Esophagus muscularis mucosa (tissue), 4 donors: ENCODE results near the gene PFAS. TPM values are rescaled to one million over a fixed set of nuclear protein-coding genes. Genes with fewer than 3 reads are reported as not detected.

Experiments
- DNase-seq: peaks from one replicate; pipeline ENCODE4 v3.0.0-alpha.2; 2017; ENCODE audit errors: extremely low spot score
- H3K27ac ChIP-seq, 4 donors: fragments of 200-600 bp; sonication (generic); replicated peaks in 1 of 4; 1 replicate in 3 of 4; 2 replicates in 1 of 4; pipeline ENCODE4 v1.5.1; 2016 to 2019; ENCODE audit warnings: mild to moderate bottlenecking in 1 of 4
- H3K27me3 ChIP-seq, 4 donors: fragments of 200-600 bp; sonication (generic); one replicate each; pipeline versions ENCODE4 v1.5.1 to v1.6.0; 2016 to 2019
- H3K36me3 ChIP-seq, 4 donors: fragments of 200-600 bp; sonication (generic); one replicate each; pipeline ENCODE4 v1.5.1; 2016 to 2019
- H3K4me1 ChIP-seq, 4 donors: fragments of 200-600 bp; sonication (generic); one replicate each; pipeline ENCODE4 v1.5.1; 2016 to 2019
- H3K4me3 ChIP-seq, 4 donors: fragments of 200-600 bp; sonication (generic); 1 replicate in 2 of 4; 2 replicates in 2 of 4; pipeline ENCODE4 v1.5.1; 2016 to 2019; ENCODE audit warnings: mild to moderate bottlenecking in 4 of 4, moderate library complexity in 1 of 4
- H3K9me3 ChIP-seq, 4 donors: fragments of 200-600 bp; sonication (generic); 1 replicate in 3 of 4; 2 replicates in 1 of 4; pipeline ENCODE4 v1.5.1; 2016 to 2019
- CTCF ChIP-seq, 3 experiments: fragments of 200-600 bp in 2 of 3; fragments of 450-650 bp in 1 of 3; sonication (generic) in 2 of 3; IDR thresholded peaks; one replicate each; pipeline ENCODE4 v1.5.1; 2017 to 2019; ENCODE audit warnings: antibody characterized with exemption in 3 of 3, mild to moderate bottlenecking in 2 of 3, moderate library complexity in 1 of 3
- EP300 ChIP-seq: sonication (generic); formaldehyde crosslinking; IDR thresholded peaks from one replicate; pipeline ENCODE4 v1.6.1; 2017; ENCODE audit warnings: antibody characterized with exemption
- POLR2A ChIP-seq: fragments of 450-650 bp; IDR thresholded peaks from one replicate; pipeline ENCODE4 v1.6.1; 2017; ENCODE audit warnings: antibody characterized with exemption, moderate library complexity, mild to moderate bottlenecking, low read depth
- POLR2AphosphoS5 ChIP-seq, 2 donors: sonication (generic); formaldehyde crosslinking; IDR thresholded peaks; one replicate each; pipeline ENCODE4 v1.6.1; 2017; ENCODE audit warnings: antibody characterized with exemption in 2 of 2
- WGBS: methylation state at CpG from one replicate; pipeline ENCODE4 v1.1.5; 2018; 5-methylcytosine and 5-hydroxymethylcytosine counted together
- intact Hi-C: fragments of 100-400 bp; cut with DNase I; formaldehyde crosslinking; loops from one replicate; pipeline ENCODE4 v1.15.1; 2023
- total RNA-seq, 4 donors: library from RNA; depleted of rRNA; stranded (reverse); fragments of >200 nt; gene quantifications; one replicate each; pipeline versions ENCODE4 v1.1.0 to v1.2.1, GENCODE V29; 2016

The PFAS gene
- total RNA-seq, 4 donors from 2014 or later = 8.8 to 15.2 (median 11.2) TPM

- WGBS = 74% methylated on average over 8 of the region's 9 CpGs
- intact Hi-C loops = no loop called here
- H3K36me3 ChIP-seq = peaks cover 0 to 7% (median 0%) of the 10 kb centered on the region in 4 donors
- no peak overlapping the region for H3K4me3 ChIP-seq
- H3K27me3 ChIP-seq = no peaks in the 10 kb centered on the region
- no peak for DNase-seq
- no peaks in the 10 kb centered on the region for H3K9me3 ChIP-seq
- no peaks in the 10 kb centered on the region for H3K4me1 ChIP-seq
- H3K27ac ChIP-seq = no peak overlapping the region
- TF ChIP-seq POLR2AphosphoS5 (IDR thresholded peaks at IDR 0.05) (no peak), CTCF (IDR thresholded peaks at IDR 0.05) (no peak), POLR2A (no peak), EP300 (no peak)
These were observed 26.6 kb downstream of the PFAS start for GRCh38 chr17:8275421-8276290.

- no peaks in the 10 kb centered on the region for H3K9me3 ChIP-seq
- no peaks in the 10 kb centered on the region for H3K36me3 ChIP-seq
- H3K27ac ChIP-seq = no peak overlapping the region
- no peaks in the 10 kb centered on the region for H3K27me3 ChIP-seq
- intact Hi-C loops = no loop called here
- no peak overlapping the region for H3K4me3 ChIP-seq
- no peak for DNase-seq
- TF ChIP-seq CTCF (IDR thresholded peaks at IDR 0.05) = no peak
- TF ChIP-seq EP300 = no peak
- TF ChIP-seq POLR2A = no peak
- TF ChIP-seq POLR2AphosphoS5 (IDR thresholded peaks at IDR 0.05) = no peak
- H3K4me1 ChIP-seq = no peaks in the 10 kb centered on the region
- WGBS = 89% methylated on average over 7 of the region's 7 CpGs
These were observed 28.2 kb downstream of the PFAS start for GRCh38 chr17:8277317-8277716.

DNA sequence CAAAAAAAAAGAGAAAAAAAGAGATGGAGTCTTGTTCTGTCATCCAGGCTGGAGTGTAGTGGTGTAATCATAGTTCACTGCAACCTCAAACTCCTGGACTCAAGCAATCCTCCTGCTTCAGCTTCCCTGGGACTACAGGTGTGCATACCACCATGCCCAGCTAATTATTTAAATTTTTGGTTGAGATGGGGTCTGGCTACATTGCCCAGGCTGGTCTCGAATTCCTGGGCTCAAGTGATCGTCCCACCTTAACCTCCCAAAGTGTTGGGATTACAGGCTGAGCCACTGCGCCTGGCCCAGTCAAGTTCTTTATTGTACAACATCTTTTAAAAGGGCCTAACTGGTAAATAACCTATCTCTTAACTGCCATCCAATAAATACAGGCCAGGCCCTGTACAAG is 33.3 kb downstream of the PFAS start:
- Histone ChIP-seq H3K36me3 (no peaks in the 10 kb centered on the region), H3K27ac (no peak overlapping the region), H3K4me3 (no peak overlapping the region), H3K9me3 (no peaks in the 10 kb centered on the region), H3K4me1 (no peaks in the 10 kb centered on the region), H3K27me3 (no peaks in the 10 kb centered on the region)
- no peak for DNase-seq
- WGBS = 85% methylated on average over 3 of the region's 3 CpGs
- intact Hi-C loops = loop anchor here (10.0 kb wide), 1 partner anchor 78 kb away; no protein-coding TSS in a partner anchor
- TF ChIP-seq POLR2A (no peak), EP300 (no peak), POLR2AphosphoS5 (IDR thresholded peaks at IDR 0.05) (no peak), CTCF (IDR thresholded peaks at IDR 0.05) (no peak)

DNA sequence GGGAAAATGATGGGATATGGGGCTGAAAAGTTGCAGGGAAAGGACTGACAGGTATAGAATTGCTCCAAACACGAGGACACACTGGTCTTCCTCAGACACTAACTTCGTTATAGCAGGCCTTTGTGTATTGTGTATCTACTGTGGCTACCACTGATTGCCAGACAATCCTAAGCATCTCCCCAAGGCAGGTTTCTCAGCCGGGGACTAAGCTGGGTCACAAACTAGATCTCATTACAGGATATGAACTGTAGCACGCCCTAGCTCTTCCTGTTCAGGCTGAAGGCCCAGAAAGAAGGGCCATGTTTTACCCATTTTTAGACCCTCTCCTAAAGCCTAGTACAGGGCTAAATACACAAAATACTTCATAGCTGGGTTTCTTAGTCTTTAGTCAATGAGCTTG is 34.3 kb downstream of the PFAS start:
- no peak overlapping the region for H3K27ac ChIP-seq
- H3K4me1 ChIP-seq = peaks cover 5 to 9% (median 7%) of the 10 kb centered on the region in 4 donors
- no peak for DNase-seq
- no peaks in the 10 kb centered on the region for H3K27me3 ChIP-seq
- intact Hi-C loops = loop anchor here (10.0 kb wide), 1 partner anchor 79 kb away; no protein-coding TSS in a partner anchor
- no peak overlapping the region for H3K4me3 ChIP-seq
- no peaks in the 10 kb centered on the region for H3K36me3 ChIP-seq
- no peaks in the 10 kb centered on the region for H3K9me3 ChIP-seq
- WGBS = 71% methylated on average over 4 of the region's 4 CpGs
- TF ChIP-seq POLR2A (no peak), POLR2AphosphoS5 (IDR thresholded peaks at IDR 0.05) (no peak), CTCF (IDR thresholded peaks at IDR 0.05) (no peak), EP300 (no peak)
